Fibroblast of villous mesenchyme (primary cell): ENCODE data around the gene NCKAP5. TPM values are rescaled to one million over a fixed set of nuclear protein-coding genes. Genes with fewer than 3 reads are reported as not detected.

Experiments
- DNase-seq: peaks from one replicate; pipeline ENCODE4 v3.0.0-alpha.2; 2010; ENCODE audit warnings: low read depth
- H3K4me3 ChIP-seq: 2 replicates; pipeline ENCODE4 v1.5.1; 2011; ENCODE audit warnings: low read depth, mild to moderate bottlenecking, low read length
- total RNA-seq: library from RNA; depleted of rRNA; stranded (reverse); fragments of >200 nt; gene quantifications from 2 replicates; pipeline ENCODE4 v1.2.3, GENCODE V29; 2012
- TF ChIP-seq, protein P1 (sequence below): IDR thresholded peaks from 2 replicates; pipeline ENCODE4 v1.5.1; 2012; ENCODE audit warnings: low read depth, mild to moderate bottlenecking, low read length; ENCODE audit not compliant: insufficient read depth

NCKAP5 gene
- total RNA-seq, 1 donor = 47.9 TPM

DNA sequence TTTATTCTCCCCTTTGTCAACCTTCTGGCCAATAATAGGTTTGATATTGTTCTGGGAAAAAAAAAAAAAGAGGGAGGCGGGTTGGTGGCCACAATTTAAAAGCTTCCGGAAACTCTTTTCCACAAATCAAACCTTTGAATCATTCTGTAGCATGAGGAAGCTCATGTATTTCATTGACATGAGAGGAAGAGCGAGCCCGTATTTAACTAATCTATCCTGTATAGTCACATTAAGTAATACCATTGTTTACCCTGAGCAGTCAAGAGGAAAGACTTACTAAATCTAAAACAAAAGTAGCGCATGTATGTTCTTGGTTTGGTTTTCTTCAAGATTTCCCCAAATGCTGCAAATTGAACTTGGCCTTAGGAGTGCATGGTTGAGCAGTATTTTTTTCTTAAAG is 120.1 kb downstream of the NCKAP5 start:
- TF ChIP-seq, protein P1, sequence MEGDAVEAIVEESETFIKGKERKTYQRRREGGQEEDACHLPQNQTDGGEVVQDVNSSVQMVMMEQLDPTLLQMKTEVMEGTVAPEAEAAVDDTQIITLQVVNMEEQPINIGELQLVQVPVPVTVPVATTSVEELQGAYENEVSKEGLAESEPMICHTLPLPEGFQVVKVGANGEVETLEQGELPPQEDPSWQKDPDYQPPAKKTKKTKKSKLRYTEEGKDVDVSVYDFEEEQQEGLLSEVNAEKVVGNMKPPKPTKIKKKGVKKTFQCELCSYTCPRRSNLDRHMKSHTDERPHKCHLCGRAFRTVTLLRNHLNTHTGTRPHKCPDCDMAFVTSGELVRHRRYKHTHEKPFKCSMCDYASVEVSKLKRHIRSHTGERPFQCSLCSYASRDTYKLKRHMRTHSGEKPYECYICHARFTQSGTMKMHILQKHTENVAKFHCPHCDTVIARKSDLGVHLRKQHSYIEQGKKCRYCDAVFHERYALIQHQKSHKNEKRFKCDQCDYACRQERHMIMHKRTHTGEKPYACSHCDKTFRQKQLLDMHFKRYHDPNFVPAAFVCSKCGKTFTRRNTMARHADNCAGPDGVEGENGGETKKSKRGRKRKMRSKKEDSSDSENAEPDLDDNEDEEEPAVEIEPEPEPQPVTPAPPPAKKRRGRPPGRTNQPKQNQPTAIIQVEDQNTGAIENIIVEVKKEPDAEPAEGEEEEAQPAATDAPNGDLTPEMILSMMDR = no peak
- no peak for DNase-seq
- no peak overlapping the region for H3K4me3 ChIP-seq

DNA sequence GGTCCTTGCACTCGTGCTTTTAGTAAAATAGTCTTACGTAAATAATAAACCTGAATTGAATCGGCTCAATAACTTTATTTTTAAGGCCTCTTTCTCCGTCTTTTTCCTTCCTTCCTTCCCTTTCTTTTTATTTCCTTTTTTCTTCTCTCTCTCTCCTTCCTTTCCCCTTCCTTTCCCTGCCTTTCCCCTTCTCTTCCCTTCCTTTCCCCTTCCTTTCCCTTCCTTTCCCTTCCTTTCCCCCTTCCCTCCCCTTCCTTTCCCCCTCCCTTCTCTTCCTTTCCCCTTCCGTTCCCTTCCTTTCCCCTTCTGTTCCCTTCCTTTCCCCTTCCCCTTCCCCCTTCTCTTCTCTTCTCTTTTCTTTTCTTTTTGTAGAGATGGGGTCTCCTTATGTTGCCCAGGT is 121.0 kb downstream of the NCKAP5 start:
- TF ChIP-seq, protein P1 = no peak
- DNase-seq = no peak
- no peak overlapping the region for H3K4me3 ChIP-seq

DNA sequence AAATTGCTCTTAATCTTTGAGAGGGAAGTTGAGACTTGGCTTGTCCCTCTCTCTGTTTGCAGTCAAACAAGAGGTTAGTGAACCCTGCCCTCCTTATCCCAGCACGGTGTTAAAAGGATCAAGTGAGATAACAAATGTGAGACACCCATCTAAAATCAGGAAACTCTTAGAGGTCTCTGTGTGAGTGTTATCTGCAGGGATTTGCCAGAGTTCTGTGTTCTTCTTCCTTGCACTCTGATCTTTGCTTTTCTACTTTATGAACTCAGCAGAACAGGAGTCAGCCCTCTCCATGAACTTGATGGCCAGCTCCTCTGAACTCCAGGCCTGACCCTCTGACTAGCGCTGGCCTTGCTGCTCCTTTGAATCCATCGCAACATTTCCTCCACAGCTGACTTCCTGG is 123.8 kb downstream of the NCKAP5 start:
- DNase-seq = no peak
- TF ChIP-seq, protein P1 = no peak
- H3K4me3 ChIP-seq = no peak overlapping the region

DNA sequence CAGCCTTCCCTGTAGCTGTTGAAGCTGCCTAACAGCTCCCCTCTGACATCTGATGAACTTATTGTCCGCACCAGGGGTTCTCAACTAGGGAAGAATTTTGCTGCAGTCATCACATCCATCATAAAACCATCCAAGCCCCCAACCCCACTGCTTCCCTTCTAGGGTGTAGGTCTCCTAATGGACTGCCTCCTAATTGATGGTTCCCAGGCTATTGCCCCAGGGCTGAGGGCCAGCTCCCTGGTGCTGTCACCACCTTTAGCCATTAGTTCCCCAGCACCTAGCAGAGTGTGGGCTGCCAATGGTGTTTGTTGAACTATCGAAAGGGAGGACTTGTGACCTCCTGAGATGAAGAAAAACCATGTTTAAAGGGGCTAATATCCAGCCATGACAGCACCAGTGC is 125.9 kb downstream of the NCKAP5 start:
- no peak for DNase-seq
- no peak overlapping the region for H3K4me3 ChIP-seq
- TF ChIP-seq, protein P1 = no peak

DNA sequence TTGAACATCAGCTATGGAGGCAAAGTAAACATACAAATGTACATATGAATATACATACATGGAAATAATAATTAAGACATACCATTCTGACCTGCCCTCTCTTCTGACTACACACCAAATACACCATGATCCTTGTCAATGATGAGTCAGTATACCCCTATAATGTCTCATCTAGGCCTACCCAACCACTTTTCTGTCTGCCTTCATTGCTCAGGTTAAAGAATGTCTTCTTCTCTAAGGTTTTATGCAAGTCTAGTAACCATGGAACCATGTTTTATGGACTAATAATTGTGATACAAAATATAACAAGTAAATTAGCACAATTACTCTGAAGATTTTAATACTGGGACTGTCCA is 128.7 kb downstream of the NCKAP5 start:
- no peak overlapping the region for H3K4me3 ChIP-seq
- DNase-seq = no peak
- TF ChIP-seq, protein P1 = no peak

DNA sequence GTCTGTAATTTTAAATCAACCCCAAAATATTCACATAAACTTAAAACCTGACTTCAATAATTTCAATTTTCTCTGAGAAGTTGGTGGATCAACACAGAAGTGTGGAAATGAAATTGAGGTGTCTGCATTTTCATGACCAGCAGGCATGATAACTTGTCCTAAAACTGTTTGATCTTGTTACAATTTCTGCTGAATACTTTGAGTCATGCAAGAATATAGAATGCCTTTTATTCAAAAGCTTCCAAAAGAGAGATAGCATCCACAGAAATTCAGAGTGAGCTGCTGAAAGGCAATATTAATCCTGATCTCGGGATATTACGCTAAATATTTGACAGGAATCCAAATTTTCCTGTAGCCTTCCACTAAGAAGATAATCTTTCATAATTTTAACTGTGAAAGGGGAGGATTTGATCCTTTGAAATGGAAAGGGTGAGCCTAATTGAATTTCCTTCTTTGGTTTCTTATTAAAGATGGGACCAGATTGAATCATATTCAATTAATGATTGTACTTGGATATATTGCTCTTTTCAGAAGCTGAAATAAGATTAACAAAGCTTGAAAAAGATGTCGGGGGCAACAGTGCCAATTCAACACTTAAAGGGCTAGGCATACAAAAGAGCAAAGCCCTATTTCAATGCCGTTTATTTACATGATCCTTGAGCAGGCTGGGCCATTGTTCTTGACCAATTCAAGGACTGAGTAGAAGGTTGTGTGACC is 129.3 kb downstream of the NCKAP5 start:
- DNase-seq = no peak
- TF ChIP-seq, protein P1 = no peak
- H3K4me3 ChIP-seq = no peak overlapping the region

DNA sequence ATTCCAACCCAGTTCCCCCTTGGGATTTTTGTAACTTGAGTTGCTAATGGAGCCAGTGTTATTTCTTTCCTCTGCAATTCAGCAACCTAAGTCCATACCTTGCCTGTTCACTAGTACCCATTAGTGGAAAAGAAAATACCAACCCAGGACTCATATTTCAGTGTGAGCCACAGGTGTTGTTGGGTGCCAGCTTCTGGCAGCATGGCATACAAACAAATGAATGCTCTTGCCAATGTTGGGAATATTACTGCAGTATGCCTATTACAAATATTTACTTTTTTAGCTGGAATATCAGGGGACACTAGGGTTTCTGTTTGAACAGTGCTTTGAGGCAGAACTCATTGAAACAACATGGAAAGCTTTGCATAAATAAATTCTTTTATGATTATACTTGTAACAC is 130.2 kb downstream of the NCKAP5 start:
- TF ChIP-seq, protein P1 = no peak
- no peak for DNase-seq
- no peak overlapping the region for H3K4me3 ChIP-seq
